IMR-90 (cell line): ENCODE results near the gene PTPRN2. TPM values are rescaled to one million over a fixed set of nuclear protein-coding genes. Genes with fewer than 3 reads are reported as not detected.
"Not testable (repeated sequence)": the region's sequence is repeated elsewhere in the genome, so short reads cannot be mapped to it uniquely, and the experiment has no call there.

Source experiments
- ATAC-seq: fragments of 200-7000 bp; cut with Tn5 transposase; 2 replicates; pipeline ENCODE4 v1.9.1; 2020; ENCODE audit warnings: low read depth, mild to moderate bottlenecking, moderate library complexity
- BruUV-seq: library from RNA; stranded (reverse); fragments of 400-500 nt; replicated peaks from 2 replicates; lab custom pipeline; 2021; lab: Mats Ljungman, UMichigan
- CTCF ChIA-PET: fragments of 300-600 bp; formaldehyde crosslinking; extraction: SDS; loops from one replicate; lab custom pipeline; 2021; ENCODE audit warnings: antibody characterized with exemption; lab: Yijun Ruan, JAX
- POLR2A ChIA-PET: fragments of 300-600 bp; sonication (Branson Sonifier 250); formaldehyde crosslinking; loops from one replicate; lab custom pipeline; 2022; ENCODE audit warnings: antibody characterized with exemption; ENCODE audit not compliant: unreplicated experiment; lab: Charles Lee
- DNase-seq: peaks from one replicate; pipeline ENCODE4 v3.0.0; 2013
- H2AFZ ChIP-seq: replicated peaks from 2 replicates; pipeline ENCODE3; 2013; ENCODE audit warnings: low read length, mild to moderate bottlenecking; ENCODE audit not compliant: poor library complexity
- H2AK5ac ChIP-seq: 2 replicates; pipeline ENCODE4 v1.6.1; 2013; ENCODE audit warnings: low read depth, low read length, inconsistent platforms
- H2AK9ac ChIP-seq: replicated peaks from 2 replicates; pipeline ENCODE3; 2013; ENCODE audit warnings: mild to moderate bottlenecking, low read depth, low read length, moderate library complexity; ENCODE audit not compliant: poor library complexity
- H2BK120ac ChIP-seq: 2 replicates; pipeline ENCODE4 v1.6.1; 2013; ENCODE audit warnings: low read depth, low read length, inconsistent platforms
- H2BK15ac ChIP-seq: 3 replicates; pipeline ENCODE4 v1.6.1; 2013; ENCODE audit warnings: low read depth, low read length, inconsistent platforms
- H2BK20ac ChIP-seq: 2 replicates; pipeline ENCODE4 v1.6.1; 2013; ENCODE audit warnings: low read depth, mild to moderate bottlenecking, inconsistent platforms, low read length, moderate library complexity
- H2BK5ac ChIP-seq: 2 replicates; pipeline ENCODE4 v1.6.1; 2013; ENCODE audit warnings: mild to moderate bottlenecking, low read depth, low read length, inconsistent platforms; ENCODE audit not compliant: poor library complexity, severe bottlenecking
- H3K14ac ChIP-seq: replicated peaks from 2 replicates; pipeline ENCODE4 v1.6.1; 2013; ENCODE audit warnings: low read depth, low read length, inconsistent platforms
- H3K18ac ChIP-seq: 2 replicates; pipeline ENCODE4 v1.6.1; 2013; ENCODE audit warnings: low read depth, low read length, control low read depth
- H3K23ac ChIP-seq: 2 replicates; pipeline ENCODE4 v1.6.1; 2013; ENCODE audit warnings: low read depth, low read length, inconsistent platforms
- H3K27ac ChIP-seq: 2 replicates; pipeline ENCODE4 v1.5.1; 2013; ENCODE audit warnings: mild to moderate bottlenecking, control low read depth, low read length; ENCODE audit not compliant: insufficient read depth
- H3K27me3 ChIP-seq: 2 replicates; pipeline ENCODE4 v1.6.1; 2013; ENCODE audit warnings: low read length; ENCODE audit not compliant: control insufficient read depth, insufficient read depth
- H3K36me3 ChIP-seq: 2 replicates; pipeline ENCODE4 v1.6.1; 2013; ENCODE audit warnings: low read length, mixed read lengths; ENCODE audit not compliant: control insufficient read depth, insufficient read depth
- H3K4ac ChIP-seq: 2 replicates; pipeline ENCODE4 v1.6.1; 2013; ENCODE audit warnings: low read depth, low read length, inconsistent platforms
- H3K4me1 ChIP-seq: 2 replicates; pipeline ENCODE4 v1.6.1; 2013; ENCODE audit warnings: low read length, mixed read lengths; ENCODE audit not compliant: control insufficient read depth, insufficient read depth
- H3K4me2 ChIP-seq: 2 replicates; pipeline ENCODE4 v1.6.1; 2013; ENCODE audit warnings: low read depth, mild to moderate bottlenecking, control low read depth, low read length, moderate library complexity
- H3K4me3 ChIP-seq: 2 replicates; pipeline ENCODE4 v1.5.1; 2013; ENCODE audit warnings: low read depth, mild to moderate bottlenecking, control low read depth, low read length, moderate library complexity; ENCODE audit not compliant: insufficient read depth
- H3K56ac ChIP-seq: 2 replicates; pipeline ENCODE4 v1.6.1; 2013; ENCODE audit warnings: low read length, inconsistent platforms; ENCODE audit not compliant: insufficient read depth; ENCODE audit errors: extremely low read depth
- H3K79me1 ChIP-seq, 2 experiments: 2 replicates each; pipeline ENCODE4 v1.6.1; 2013; ENCODE audit warnings: low read length in 2 of 2, inconsistent platforms in 1 of 2, low read depth in 1 of 2
- H3K9ac ChIP-seq: 2 replicates; pipeline ENCODE4 v1.6.1; 2013; ENCODE audit warnings: low read depth, low read length, control low read depth
- H3K9me1 ChIP-seq: 2 replicates; pipeline ENCODE4 v1.6.1; 2013; ENCODE audit warnings: low read length, inconsistent platforms; ENCODE audit not compliant: insufficient read depth
- H3K9me3 ChIP-seq: 2 replicates; pipeline ENCODE4 v1.6.1; 2013; ENCODE audit warnings: low read length; ENCODE audit not compliant: control insufficient read depth, insufficient read depth
- H4K20me1 ChIP-seq: 2 replicates; pipeline ENCODE4 v1.6.1; 2013; ENCODE audit warnings: low read length, inconsistent platforms; ENCODE audit not compliant: insufficient read depth
- H4K5ac ChIP-seq: 2 replicates; pipeline ENCODE4 v1.6.1; 2013; ENCODE audit warnings: mild to moderate bottlenecking, low read depth, low read length, control low read depth
- H4K8ac ChIP-seq, 2 experiments: 2 replicates each; pipeline ENCODE4 v1.6.1; 2013; ENCODE audit warnings: low read depth in 2 of 2, low read length in 2 of 2, control low read depth in 1 of 2, inconsistent platforms in 1 of 2
- H4K91ac ChIP-seq: 2 replicates; pipeline ENCODE4 v1.6.1; 2013; ENCODE audit warnings: low read depth, low read length, inconsistent platforms; ENCODE audit not compliant: insufficient read depth
- BHLHE40 ChIP-seq: fragments of 150-350 bp; IDR thresholded peaks from 2 replicates; pipeline ENCODE4 v1.6.1; 2016; ENCODE audit warnings: mild to moderate bottlenecking, low read depth, low read length
- MAZ ChIP-seq: IDR thresholded peaks from 2 replicates; pipeline ENCODE4 v1.6.1; 2012; ENCODE audit warnings: low read depth, mild to moderate bottlenecking, low read length, improper control_type of control experiment, moderate library complexity, borderline replicate concordance
- POLR2A ChIP-seq: IDR thresholded peaks from 2 replicates; pipeline ENCODE4 v1.6.1; 2012; ENCODE audit warnings: mild to moderate bottlenecking, low read depth, low read length
- SMC3 ChIP-seq: fragments of 150-350 bp; IDR thresholded peaks from 2 replicates; pipeline ENCODE4 v1.6.1; 2016; ENCODE audit warnings: low read depth, mild to moderate bottlenecking, antibody characterized with exemption, low read length, moderate library complexity
- WGBS, 2 experiments: methylation state at CpG; one replicate each; pipeline versions ENCODE4 v1.1.5 to v1.1.7; 2013; ENCODE audit warnings: missing lambda C conversion rate in 2 of 2; ENCODE audit not compliant: insufficient read length in 1 of 2; ENCODE audit errors: extremely low coverage in 2 of 2; 5-methylcytosine and 5-hydroxymethylcytosine counted together
- dilution Hi-C: fragments of 300-500 bp; cut with HindIII; formaldehyde crosslinking; loops from one replicate; pipeline ENCODE4 v1.14.3; 2018; ENCODE audit warnings: low sequenced_read_pairs; ENCODE audit not compliant: unreplicated experiment
- in situ Hi-C: fragments of 300-500 bp; cut with MboI; formaldehyde crosslinking; loops from 3 replicates; pipeline ENCODE4 v1.14.3; 2019; ENCODE audit warnings: low sequenced_read_pairs, inconsistent platforms, mixed read lengths
- intact Hi-C: fragments of 100-400 bp; cut with micrococcal nuclease; formaldehyde crosslinking; loops from 2 replicates; pipeline ENCODE4 v1.10.0; 2022
- polyA plus RNA-seq, 3 experiments: library from polyadenylated mRNA; depleted of rRNA; stranded (reverse); fragments of >200 nt; gene quantifications; 2 replicates each; pipeline ENCODE4 v1.2.3, GENCODE V29; 2012; ENCODE audit warnings: low replicate concordance in 1 of 3
- total RNA-seq: library from RNA; depleted of rRNA; stranded (reverse); fragments of >200 nt; gene quantifications from 2 replicates; pipeline ENCODE4 v1.2.3, GENCODE V29; 2012

PTPRN2 gene
- total and polyA plus RNA-seq, 2 of the 4 experiments (the other 2 are of a cell fraction), result 0.03 TPM; not detected in 1

GRCh38 chr7:157848508-157849340 lies 738.9 kb downstream of the PTPRN2 start:
- dilution Hi-C loops, result no loop called here
- DNase-seq, result no peak
- no peaks in the 10 kb centered on the region for H3K27me3 ChIP-seq

DNA sequence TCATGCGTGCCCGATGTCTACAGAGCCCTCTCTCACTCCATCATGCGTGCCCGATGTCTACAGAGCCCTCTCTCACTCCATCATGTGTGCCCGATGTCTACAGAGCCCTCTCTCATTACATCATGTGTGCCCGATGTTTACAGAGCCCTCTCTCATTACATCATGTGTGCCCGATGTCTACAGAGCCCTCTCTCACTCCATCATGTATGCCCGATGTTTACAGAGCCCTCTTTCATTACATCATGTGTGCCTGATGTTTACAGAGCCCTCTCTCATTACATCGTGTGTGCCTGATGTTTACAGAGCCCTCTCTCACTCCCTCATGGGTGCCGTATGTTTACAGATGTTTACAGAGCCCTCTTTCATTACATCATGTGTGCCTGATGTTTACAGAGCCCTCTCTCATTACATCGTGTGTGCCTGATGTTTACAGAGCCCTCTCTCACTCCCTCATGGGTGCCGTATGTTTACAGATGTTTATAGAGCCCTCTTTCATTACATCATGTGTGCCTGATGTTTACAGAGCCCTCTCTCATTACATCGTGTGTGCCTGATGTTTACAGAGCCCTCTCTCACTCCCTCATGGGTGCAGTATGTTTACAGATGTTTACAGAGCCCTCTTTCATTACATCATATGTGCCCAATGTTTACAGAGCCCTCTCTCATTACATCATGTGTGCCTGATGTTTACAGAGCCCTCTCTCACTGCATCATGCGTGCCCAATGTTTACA lies 739.7 kb downstream of the PTPRN2 start:
- H3K36me3 ChIP-seq, H3K4me1 ChIP-seq, H4K5ac ChIP-seq, H3K4ac ChIP-seq, H4K8ac ChIP-seq, H2BK20ac ChIP-seq, BruUV-seq, DNase-seq, H2AK9ac ChIP-seq, H4K20me1 ChIP-seq, H3K27me3 ChIP-seq, ATAC-seq, H2BK120ac ChIP-seq, H3K23ac ChIP-seq, in situ Hi-C loops, H3K14ac ChIP-seq, H3K56ac ChIP-seq, H2BK5ac ChIP-seq, H3K79me1 ChIP-seq, H2AK5ac ChIP-seq, H2AFZ ChIP-seq, POLR2A ChIA-PET, H3K18ac ChIP-seq, H3K4me3 ChIP-seq, H3K9ac ChIP-seq, H3K9me1 ChIP-seq, H4K91ac ChIP-seq, intact Hi-C loops, H2BK15ac ChIP-seq, CTCF ChIA-PET, dilution Hi-C loops, H3K4me2 ChIP-seq, H3K27ac ChIP-seq: not testable (repeated sequence)
- 50% methylated on average over 2 of the region's 14 CpGs; no CpG with 5 or more reads in 1 of the 2 experiments for WGBS, 2 experiments
- H3K9me3 ChIP-seq, result peaks cover 55% of the 10 kb centered on the region

More at GRCh38 chr7:157848508-157849340, 738.9 kb downstream of the PTPRN2 start:
- Histone ChIP-seq H4K5ac (no peak overlapping the region), H2BK120ac (no peak overlapping the region), H3K18ac (no peak overlapping the region), H4K8ac (no peak overlapping the region), H3K4ac (no peak overlapping the region), H3K9ac (no peak overlapping the region), H3K79me1 (no peaks in the 10 kb centered on the region), H3K4me1 (no peaks in the 10 kb centered on the region), H2BK15ac (no peak overlapping the region), H2AK5ac (no peak overlapping the region), H3K4me2 (no peak overlapping the region), H3K27ac (no peak overlapping the region), H3K36me3 (no peaks in the 10 kb centered on the region), H3K14ac (no peak overlapping the region), H4K20me1 (no peaks in the 10 kb centered on the region), H3K56ac (no peak overlapping the region), H3K9me3 (peaks cover 56% of the 10 kb centered on the region), H4K91ac (no peak overlapping the region), H2BK5ac (no peak overlapping the region), H3K23ac (no peak overlapping the region), H2BK20ac (no peak overlapping the region), H3K4me3 (no peak overlapping the region), H2AFZ (no peak overlapping the region), H3K9me1 (no peaks in the 10 kb centered on the region), H2AK9ac (no peak overlapping the region)
- no peak for ATAC-seq
- POLR2A ChIA-PET, result no interaction called here
- 76% methylated on average over 16 of the region's 32 CpGs; no CpG with 5 or more reads in 1 of the 2 experiments for WGBS, 2 experiments
- intact Hi-C loops (no loop called here), in situ Hi-C loops (no loop called here)
- CTCF ChIA-PET, result no interaction called here
- BruUV-seq, result no TSS peak
- TF ChIP-seq SMC3 (no peak), MAZ (no peak), POLR2A (no peak), BHLHE40 (no peak)
